Hematopoietic multipotent progenitor cell treated with erythropoietin and hydrocortisone succinate and interleukin-3 and kit ligand, for 17 days (in vitro differentiated cells): ENCODE results near the gene DOCK11.
"Not testable (repeated sequence)": the region's sequence is repeated elsewhere in the genome, so short reads cannot be mapped to it uniquely, and the experiment has no call there.

Experiments used
- DNase-seq: peaks from one replicate; pipeline ENCODE4 v3.0.0-alpha.2; 2015; ENCODE audit warnings: low spot score

DOCK11 gene

GRCh38 chrX:118694638-118695037 lies 199.0 kb downstream of the DOCK11 start:
- no peak for DNase-seq

- DNase-seq = no peak
Measured at GRCh38 chrX:118698516-118699170, 203.0 kb downstream of the DOCK11 start.

DNA sequence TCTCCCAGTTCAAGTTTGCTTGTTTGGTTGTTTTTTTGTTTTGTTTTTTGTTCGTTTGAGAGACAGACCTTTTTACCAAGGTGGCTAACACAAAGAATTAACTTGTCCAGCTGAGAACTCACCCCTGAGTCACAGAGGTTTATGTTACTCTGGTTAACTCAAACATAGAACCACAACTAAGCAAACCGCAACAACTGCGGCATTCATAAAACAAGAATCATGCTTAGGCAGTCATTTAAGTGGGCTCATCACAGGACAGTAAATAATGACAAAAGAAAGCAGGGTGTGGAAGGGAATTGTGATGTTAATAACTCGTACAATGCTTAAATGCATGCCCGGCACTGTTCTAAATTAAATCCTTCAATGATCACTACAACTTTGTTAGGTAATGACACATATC lies 207.1 kb downstream of the DOCK11 start:
- DNase-seq = no peak

DNA sequence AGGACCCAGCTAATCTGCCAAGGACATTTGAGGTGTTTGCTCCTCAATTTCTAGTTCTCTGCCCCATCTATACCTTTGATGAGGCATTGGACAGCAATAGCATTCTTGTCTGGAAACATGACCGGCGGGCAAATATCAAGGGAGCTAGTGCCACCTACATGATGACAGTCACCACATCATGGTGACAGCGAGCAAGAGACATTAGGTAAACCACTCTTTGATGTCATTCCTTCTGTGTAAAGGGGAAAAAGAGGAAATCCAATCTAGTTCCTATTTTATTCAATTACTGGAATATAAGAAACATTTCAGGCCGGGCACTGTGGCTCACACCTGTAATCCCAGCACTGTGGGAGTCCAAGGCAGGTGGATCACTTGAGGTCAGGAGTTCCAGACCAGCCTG lies 211.1 kb downstream of the DOCK11 start:
- no peak for DNase-seq

- no peak for DNase-seq
Measured at GRCh38 chrX:118714521-118714920, 218.9 kb downstream of the DOCK11 start.

DNA sequence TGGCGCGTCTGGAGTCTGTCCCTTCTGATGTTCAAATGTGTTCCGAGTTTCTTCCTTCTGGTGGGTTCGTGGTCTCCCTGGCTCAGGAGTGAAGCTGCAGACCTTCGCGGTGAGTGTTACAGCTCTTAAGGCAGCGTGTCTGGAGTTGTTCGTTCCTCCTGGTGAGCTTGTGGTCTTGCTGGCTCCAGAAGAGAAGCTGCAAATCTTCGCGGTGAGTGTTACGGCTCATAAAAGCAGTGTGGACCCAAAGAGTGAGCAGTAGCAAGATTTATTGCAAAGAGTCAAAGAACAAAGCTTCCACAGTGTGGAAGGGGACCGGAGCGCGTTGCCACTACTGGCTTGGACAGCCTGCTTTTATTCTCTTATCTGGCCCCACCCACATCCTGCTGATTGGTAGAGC lies 220.3 kb downstream of the DOCK11 start:
- DNase-seq = not testable (repeated sequence)

DNA sequence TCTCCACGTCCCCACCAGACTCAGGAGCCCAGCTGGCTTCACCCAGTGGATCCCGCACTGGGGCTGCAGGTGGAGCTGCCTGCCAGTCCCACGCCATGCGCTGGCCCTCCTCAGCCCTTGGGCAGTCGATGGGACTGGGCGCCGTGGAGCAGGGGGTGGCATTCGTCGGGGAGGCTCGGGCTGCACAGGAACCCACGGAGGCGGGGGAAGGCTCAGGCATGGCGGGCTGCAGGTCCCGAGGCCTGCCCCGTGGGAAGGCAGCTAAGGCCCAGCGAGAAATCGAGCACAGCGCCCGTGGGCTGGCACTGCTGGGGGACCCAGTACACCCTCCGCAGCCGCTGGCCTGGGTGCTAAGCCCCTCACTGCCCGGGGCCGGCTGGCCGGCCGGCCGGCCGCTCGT lies 221.2 kb downstream of the DOCK11 start:
- not testable (repeated sequence) for DNase-seq

DNA sequence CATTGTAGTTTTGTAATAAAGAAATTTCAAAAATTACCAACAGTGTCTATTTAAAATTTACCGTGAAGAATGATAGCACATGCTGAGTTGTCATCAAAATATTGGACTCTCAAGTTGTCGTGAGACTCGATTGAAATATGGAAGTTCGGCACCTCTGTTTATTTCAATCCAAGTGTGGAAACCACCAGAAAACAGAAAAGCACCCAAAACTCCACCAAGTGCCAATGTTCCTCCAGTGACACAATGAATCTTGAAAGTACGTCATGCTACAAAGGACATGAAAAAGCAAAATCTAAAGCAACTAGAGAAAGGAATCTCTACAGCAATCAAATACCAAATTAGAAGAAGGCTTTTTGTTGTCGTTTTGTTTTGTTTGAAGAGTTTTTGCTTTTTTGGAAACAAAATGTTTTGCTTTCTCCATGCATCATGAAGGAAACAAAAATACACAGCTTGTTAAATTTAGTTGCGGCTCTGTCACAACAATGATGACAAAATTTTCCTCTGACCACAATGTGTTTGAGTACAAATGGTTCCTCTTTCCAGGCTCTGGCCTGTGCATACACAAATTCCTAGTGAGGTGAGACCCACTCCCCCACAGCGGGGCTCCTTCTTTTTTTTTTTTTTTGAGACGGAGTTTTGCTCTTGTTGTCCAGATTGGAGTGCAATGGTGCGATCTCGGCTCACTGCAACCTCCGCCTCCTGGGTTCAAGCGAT lies 222.2 kb downstream of the DOCK11 start:
- no peak for DNase-seq

DNA sequence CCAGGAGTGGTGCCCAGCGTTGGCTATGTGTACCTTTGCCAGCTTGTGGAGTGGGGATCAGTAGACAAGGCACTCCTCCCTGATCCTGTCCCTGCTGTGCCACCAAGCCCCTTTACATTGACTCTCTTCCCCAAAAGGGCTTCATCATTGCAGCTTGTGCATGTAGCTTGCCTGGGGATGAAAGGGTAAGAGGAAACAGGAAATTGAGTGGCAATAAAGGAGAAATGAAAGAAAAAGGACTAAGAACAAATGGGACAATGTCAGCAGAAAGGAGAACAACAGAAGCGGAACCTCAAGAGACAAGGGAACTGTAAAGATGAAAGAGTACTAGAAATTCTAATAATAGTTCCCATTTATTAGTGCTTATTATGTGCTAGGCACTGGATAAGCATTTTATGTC lies 223.1 kb downstream of the DOCK11 start:
- no peak for DNase-seq

- DNase-seq = no peak
Measured at GRCh38 chrX:118720058-118720707, 224.6 kb downstream of the DOCK11 start.

DNA sequence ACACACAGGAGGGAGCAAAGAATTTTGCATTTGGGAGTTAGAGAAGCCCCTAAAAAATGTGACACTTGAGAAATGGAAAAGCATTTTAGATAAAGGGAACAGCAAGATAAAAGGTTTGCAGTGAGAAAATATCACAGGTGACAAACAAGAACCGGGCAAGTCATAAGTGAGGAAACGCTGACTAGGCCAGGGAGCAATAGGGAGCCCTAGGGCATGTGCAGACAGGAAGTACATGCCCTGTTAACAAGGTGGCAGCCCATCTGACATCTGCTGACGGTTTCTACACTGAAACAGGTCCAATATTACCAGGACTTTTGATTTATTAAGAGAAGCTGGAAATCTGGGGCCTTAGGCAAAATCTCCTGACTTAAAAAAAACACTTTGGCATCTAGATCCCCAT lies 227.8 kb downstream of the DOCK11 start:
- DNase-seq = no peak

DNA sequence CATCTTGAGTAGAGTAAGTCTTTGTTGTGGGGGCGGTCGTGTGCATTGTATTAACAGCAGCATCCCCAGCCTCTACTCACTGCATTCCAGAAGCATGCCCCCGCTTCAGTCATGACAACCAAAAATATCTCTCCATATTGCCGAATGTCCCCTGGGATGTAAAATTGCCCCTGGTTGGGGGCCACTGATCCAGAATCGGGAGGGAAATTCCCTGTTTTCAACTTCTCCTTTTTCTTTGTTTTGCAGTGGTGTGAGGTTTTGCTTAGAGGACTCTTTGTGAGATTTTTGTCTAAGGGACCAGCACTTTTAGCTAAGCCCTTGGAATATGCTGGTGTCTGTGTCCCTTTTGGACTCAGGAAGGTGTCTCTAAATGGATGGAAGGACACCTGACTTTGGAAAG lies 228.8 kb downstream of the DOCK11 start:
- DNase-seq = no peak

DNA sequence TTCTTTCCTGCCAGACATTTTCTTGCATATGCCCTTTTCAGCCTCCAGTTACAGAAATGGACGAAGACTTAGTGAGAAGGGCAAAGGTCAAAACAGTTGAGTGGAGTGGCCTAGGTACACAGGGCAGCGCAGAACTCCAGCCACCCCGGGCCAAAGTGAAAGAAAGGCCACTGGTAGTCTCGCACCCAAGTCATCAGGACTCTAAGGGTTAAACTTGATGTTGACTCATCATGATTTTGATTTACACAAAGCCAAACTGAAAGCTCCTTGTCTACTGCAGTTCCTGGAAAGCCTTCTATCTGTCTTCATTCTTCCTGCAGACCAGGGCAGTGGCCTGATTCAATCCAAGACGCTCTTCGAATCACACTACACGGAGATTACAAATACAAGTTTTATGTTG lies 229.2 kb downstream of the DOCK11 start:
- DNase-seq = no peak

GRCh38 chrX:118726396-118726795 lies 230.8 kb downstream of the DOCK11 start:
- no peak for DNase-seq

GRCh38 chrX:118726887-118727685 lies 231.5 kb downstream of the DOCK11 start, which contains the start of gene IL13RA1:
TSS of gene IL13RA1 (plus strand) at chrX:118727606. CDS start at chrX:118727639, 33 bp downstream.
- no peak for DNase-seq

GRCh38 chrX:118727686-118728339 lies 232.2 kb downstream of the DOCK11 start:
- no peak for DNase-seq

DNA sequence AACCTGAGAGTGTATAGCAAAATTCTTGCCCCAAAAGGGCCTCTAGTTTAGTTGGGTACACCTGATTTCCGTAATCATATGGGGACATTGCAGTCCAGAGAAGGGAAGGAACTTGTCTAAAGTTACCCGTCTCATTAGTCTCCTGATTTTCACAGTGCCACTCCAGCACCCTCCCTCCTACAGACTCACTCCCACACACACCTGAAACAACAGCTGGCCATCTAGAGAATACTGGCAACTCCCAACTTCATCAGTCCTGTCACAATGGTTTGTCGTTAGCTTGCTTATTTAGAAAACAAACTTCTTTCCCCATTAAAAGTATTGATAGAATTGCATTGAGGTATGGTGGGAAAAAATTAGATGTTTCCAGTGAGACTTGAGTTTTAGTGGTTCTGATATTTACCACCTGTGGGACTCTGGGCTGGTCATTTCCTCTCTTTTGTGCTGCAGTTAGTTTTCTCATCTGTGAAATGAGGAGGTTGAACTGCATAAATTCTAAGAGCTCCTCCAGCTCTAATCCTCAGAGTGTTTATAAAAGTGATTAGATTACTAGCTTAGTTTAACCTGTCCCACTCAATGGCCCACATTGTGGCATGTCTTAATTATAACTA lies 233.5 kb downstream of the DOCK11 start:
- DNase-seq = no peak

GRCh38 chrX:118730500-118731247 lies 235.1 kb downstream of the DOCK11 start:
- DNase-seq = no peak

DNA sequence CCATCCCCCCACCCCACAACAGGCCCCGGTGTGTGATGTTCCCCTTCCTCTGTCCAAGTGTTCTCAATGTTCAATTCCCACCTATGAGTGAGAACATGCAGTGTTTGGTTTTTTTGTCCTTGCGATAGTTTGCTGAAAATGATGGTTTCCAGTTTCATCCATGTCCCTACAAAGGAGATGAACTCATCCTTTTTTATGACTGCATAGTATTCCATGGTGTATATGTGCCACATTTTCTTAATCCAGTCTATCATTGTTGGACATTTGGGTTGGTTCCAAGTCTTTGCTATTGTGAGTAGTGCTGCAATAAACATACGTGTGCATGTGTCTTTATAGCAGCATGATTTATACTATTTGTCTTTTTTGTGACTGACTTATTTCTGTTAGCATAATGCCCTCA lies 236.9 kb downstream of the DOCK11 start:
- not testable (repeated sequence) for DNase-seq

GRCh38 chrX:118734909-118735308 lies 239.3 kb downstream of the DOCK11 start:
- DNase-seq = no peak
